ENCODE data around the gene PDXP. TPM values are rescaled to one million over a fixed set of nuclear protein-coding genes. Genes with fewer than 3 reads are reported as not detected.

PDXP gene
- total RNA-seq, 1 donor from 2014 or later = 51.2 TPM

- intact Hi-C loops (cut with micrococcal nuclease) = no loop called here
- Mint-ChIP-seq H3K4me3 (peak overlapping the region; percentile 12), H3K27ac (peak overlapping the region; percentile 40), H3K9me3 (no peaks in the 10 kb centered on the region), H3K36me3 (ENCODE audit: low read depth) (peaks cover 23% of the 10 kb centered on the region), H3K27me3 (no peaks in the 10 kb centered on the region), H3K4me1 (peaks cover 32% of the 10 kb centered on the region)
- no peak for DNase-seq
These were observed 3.5 kb downstream of the PDXP start for GRCh38 chr22:37662039-37662438.

DNA sequence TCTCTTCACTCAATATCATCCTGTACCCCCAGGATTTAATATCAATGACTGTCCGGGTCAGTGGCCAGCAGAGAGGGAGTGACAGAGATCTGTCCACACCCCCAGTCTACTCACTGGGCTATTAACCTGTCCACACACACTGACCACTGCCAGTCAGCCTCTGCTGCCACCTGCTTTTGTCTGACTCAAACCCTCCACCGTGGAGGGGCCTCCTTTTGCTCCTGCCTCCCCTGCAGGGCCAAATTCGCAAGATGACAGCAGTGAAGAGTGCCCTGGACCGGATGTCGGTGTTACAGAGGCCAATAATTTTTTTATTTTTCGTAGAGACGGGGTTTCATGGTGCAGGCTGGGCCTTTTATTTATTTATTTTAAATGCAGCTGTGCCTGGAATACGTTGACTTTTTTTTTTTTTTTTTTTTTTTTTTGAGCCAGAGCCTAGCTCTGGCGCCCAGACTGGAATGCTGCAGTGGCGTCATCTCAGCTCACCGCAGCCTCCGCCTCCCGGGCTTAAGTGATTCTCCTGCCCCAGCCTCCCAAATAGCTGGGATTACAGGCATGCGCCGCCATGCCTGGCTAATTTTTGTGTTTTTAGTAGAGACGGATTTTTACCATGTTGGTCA lies 5.1 kb downstream of the PDXP start:
- peaks cover 23% of the 10 kb centered on the region for H3K36me3 Mint-ChIP-seq (ENCODE audit: low read depth)
- peaks cover 26% of the 10 kb centered on the region for H3K4me1 Mint-ChIP-seq
- no peak for DNase-seq
- no peak overlapping the region for H3K4me3 Mint-ChIP-seq
- no peak overlapping the region for H3K27ac Mint-ChIP-seq
- H3K27me3 Mint-ChIP-seq = no peaks in the 10 kb centered on the region
- intact Hi-C loops (cut with micrococcal nuclease) = no loop called here
- H3K9me3 Mint-ChIP-seq = no peaks in the 10 kb centered on the region

DNA sequence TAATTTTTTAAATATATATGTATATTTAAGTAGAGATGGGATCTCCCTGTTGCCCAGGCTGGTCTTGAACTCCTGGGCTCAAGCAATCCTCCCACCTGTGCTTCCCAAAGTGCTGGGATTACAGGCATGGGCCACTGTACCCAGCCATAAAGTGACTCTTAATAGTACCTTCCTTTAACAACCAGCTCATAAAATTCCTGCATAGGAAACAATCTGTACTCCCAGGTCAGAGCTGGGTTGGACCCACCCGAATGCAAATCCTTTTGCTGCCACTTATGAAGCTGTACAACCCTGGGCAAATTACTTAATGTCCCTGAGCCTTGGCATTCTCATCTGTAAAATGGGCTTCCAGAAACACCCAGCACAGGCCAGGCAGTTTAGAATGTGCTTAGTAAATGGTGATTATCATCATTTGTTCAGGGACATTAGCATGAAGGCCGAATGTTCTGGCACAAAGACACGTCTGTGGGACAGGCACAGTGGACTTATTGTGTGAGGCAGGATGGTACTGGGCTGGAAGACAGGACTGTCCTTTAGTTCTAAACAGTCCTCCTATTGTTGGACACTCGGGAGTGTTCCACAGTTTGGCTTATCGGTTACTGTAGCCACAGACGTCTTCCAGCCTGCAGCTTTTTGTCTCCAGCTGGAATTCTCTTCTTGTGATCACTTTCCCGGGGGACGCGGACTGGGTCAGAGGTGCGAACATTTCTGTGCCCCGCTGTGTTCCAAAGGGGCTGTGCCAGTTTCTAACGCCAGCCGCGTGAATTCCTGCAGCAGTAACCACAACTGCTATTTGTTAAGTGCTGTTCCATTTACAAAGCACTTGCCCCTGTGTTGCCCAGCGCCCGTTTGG lies 6.0 kb downstream of the PDXP start:
- Mint-ChIP-seq H3K4me1 (peaks cover 24% of the 10 kb centered on the region), H3K4me3 (no peak overlapping the region), H3K36me3 (ENCODE audit: low read depth) (peaks cover 23% of the 10 kb centered on the region), H3K9me3 (no peaks in the 10 kb centered on the region), H3K27ac (no peak overlapping the region), H3K27me3 (no peaks in the 10 kb centered on the region)
- intact Hi-C loops (cut with micrococcal nuclease) = no loop called here
- no peak for DNase-seq

DNA sequence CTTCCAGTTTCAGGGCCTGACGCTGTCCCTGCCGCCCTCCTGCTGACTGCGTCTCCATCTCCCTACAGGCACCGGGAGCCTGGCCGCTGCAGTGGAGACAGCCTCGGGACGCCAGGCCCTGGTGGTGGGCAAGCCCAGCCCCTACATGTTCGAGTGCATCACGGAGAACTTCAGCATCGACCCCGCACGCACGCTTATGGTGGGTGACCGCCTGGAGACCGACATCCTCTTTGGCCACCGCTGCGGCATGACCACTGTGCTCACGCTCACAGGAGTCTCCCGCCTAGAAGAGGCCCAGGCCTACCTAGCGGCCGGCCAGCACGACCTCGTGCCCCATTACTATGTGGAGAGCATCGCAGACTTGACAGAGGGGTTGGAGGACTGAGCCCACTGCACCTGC lies 7.0 kb downstream of the PDXP start:
- Mint-ChIP-seq H3K9me3 (no peaks in the 10 kb centered on the region), H3K4me1 (peaks cover 16% of the 10 kb centered on the region), H3K27me3 (no peaks in the 10 kb centered on the region), H3K27ac (no peak overlapping the region), H3K36me3 (ENCODE audit: low read depth) (peaks cover 21% of the 10 kb centered on the region), H3K4me3 (no peak overlapping the region)
- no peak for DNase-seq
- intact Hi-C loops (cut with micrococcal nuclease) = no loop called here

DNA sequence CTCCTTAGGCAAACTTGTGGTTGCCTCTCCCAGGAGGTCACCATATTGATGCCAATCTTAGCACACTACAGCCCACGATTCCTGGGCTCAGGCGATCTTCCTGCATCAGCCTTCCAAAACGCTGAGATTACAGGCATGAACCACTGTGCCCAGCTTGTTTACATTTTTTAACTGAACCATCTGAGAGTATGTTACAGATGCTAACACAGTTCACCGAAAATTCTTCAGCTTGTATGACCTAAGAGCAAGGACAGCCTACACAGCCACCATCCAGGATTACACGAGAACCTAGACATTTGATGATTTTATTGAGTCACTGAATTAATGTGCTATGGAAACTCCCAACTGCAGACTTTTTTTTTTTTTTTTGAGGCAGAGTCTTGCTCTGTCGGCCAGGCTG lies 11.1 kb downstream of the PDXP start:
- peak overlapping the region; percentile 58 for H3K27ac Mint-ChIP-seq
- H3K36me3 Mint-ChIP-seq (ENCODE audit: low read depth) = peaks cover 13% of the 10 kb centered on the region
- H3K4me1 Mint-ChIP-seq = peaks cover 30% of the 10 kb centered on the region
- no peak overlapping the region for H3K4me3 Mint-ChIP-seq
- H3K27me3 Mint-ChIP-seq = no peaks in the 10 kb centered on the region
- no peak for DNase-seq
- no peaks in the 10 kb centered on the region for H3K9me3 Mint-ChIP-seq
- intact Hi-C loops (cut with micrococcal nuclease) = no loop called here

DNA sequence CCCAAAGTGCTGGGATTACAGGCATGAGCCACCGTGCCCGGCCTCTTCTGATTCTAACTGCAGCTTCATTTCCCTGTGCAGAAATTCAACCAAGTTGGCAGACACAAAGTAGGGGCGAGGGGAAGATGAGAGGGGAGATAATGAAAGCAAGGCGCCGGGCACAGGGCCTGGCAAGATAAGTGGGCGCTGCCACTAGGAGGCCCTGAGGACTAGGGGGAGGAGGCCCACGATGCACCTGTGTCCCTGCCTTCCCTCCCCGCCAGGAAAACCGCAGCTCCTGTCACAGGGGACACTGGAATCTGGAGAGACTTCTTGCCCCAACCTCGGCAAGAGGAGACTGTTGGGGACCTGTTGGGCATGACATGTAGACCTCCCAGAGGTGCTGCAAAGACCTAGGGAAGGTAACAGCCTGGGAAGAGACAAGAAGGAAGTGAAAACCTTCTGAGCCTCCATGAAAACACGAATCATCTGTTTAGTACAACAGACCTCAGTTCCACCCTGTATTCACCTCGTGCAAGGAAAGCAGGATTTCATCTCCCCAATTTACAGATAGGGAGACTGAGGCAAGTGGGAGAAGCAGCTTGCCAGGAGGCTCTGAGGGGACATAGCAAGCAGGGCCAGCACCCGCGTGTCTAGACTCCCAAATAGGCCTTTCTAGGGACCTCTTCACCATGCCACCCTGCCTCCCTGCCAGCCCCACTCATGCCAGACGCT lies 13.8 kb downstream of the PDXP start:
- H3K4me1 Mint-ChIP-seq = peaks cover 47% of the 10 kb centered on the region
- peak overlapping the region; percentile 34 for H3K4me3 Mint-ChIP-seq
- intact Hi-C loops (cut with micrococcal nuclease) = no loop called here
- H3K27ac Mint-ChIP-seq = peak overlapping the region; percentile 25
- peaks cover 3% of the 10 kb centered on the region for H3K36me3 Mint-ChIP-seq (ENCODE audit: low read depth)
- no peaks in the 10 kb centered on the region for H3K9me3 Mint-ChIP-seq
- DNase-seq = peak; percentile 67
- H3K27me3 Mint-ChIP-seq = no peaks in the 10 kb centered on the region

- Mint-ChIP-seq H3K9me3 (no peaks in the 10 kb centered on the region), H3K27me3 (no peaks in the 10 kb centered on the region), H3K36me3 (ENCODE audit: low read depth) (peaks cover 5% of the 10 kb centered on the region), H3K27ac (peak overlapping the region; percentile 25), H3K4me3 (peak overlapping the region; percentile 34), H3K4me1 (peaks cover 50% of the 10 kb centered on the region)
- DNase-seq = peak; percentile 73
- intact Hi-C loops (cut with micrococcal nuclease) = no loop called here
These were observed 14.5 kb downstream of the PDXP start for GRCh38 chr22:37672920-37673455.

DNA sequence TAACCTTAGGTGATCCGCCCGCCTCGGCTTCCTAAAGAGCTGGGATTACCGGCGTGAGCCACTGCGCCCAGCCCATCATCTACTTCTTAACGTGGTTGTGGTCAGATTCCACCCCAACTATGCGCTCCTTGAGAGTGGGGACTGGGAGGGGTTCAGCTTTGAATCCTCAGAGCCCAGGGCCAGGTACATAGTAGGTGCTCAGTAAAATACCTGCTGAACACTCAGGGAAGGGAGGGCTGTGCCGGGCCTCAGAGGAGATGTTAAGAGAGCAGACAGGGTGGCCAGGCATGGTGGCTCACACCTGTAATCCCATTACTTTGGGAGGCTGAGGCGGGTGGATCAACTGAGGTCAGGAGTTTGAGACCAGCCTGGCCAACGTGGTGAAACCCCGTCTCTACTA lies 15.7 kb downstream of the PDXP start:
- Mint-ChIP-seq H3K9me3 (no peaks in the 10 kb centered on the region), H3K36me3 (ENCODE audit: low read depth) (peaks cover 5% of the 10 kb centered on the region), H3K4me1 (peaks cover 51% of the 10 kb centered on the region), H3K27ac (peak overlapping the region; percentile 76), H3K27me3 (no peaks in the 10 kb centered on the region), H3K4me3 (peak overlapping the region; percentile 68)
- intact Hi-C loops (cut with micrococcal nuclease) = no loop called here
- no peak for DNase-seq

GRCh38 chr22:37674951-37675929 lies 16.7 kb downstream of the PDXP start, which contains the start of gene LGALS1:
Gene LGALS1, plus strand, starts transcription at chr22:37675636. Its CDS starts 67 bp downstream, at chr22:37675703.
- Mint-ChIP-seq H3K4me1 (peaks cover 54% of the 10 kb centered on the region), H3K9me3 (no peaks in the 10 kb centered on the region), H3K27me3 (no peaks in the 10 kb centered on the region), H3K4me3 (peak within 1 kb of the TSS; percentile 92), H3K36me3 (ENCODE audit: low read depth) (peaks cover 9% of the 10 kb centered on the region), H3K27ac (peak within 1 kb of the TSS; percentile 97)
- intact Hi-C loops (cut with micrococcal nuclease) = loop anchor here (1.0 to 5.0 kb wide), 3 partner anchors 17 to 138 kb away; partner anchors contain the start of genes GCAT and PDXP
- peak; percentile 94 for DNase-seq

DNA sequence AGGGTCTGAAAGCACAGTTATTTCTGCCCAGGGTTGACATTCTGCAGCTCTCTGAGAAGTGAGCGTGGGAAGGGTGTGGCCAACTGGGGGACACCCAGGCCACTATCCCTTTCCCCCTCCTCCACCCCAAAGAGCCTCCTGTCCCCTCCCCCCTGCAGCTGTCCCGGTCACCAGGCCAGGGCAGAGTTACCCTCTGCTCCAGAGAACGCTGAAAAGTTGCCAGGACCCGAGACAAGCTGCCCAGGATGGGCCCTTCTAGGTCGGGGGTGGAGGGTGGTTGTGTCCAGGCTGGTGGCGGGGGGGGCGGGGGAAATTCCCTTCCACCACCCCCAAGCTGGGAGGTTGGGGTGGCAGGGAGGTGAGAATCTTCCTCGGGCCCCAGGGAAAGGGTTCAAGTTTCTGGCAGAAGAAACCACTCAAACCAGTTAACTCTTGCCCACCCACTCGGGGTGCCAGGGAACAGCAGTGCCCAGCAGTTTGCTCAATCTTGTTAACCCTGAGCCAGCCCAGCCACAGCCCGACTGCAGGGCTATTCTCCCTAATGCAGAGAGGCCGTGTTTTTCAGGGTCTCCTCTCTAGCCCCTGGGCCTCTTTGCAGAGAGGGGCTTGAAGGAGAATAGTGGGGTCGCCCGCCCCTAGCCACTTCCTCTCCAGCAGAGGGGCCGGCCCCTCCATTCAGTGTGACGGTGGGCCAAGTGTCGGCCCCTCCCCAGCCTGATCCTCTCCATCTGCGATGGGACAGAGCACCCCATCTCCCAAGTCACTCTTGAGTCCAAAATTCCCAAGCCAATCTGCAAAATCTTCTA lies 17.6 kb downstream of the PDXP start:
- Mint-ChIP-seq H3K27me3 (no peaks in the 10 kb centered on the region), H3K9me3 (no peaks in the 10 kb centered on the region), H3K27ac (peak overlapping the region; percentile 97), H3K36me3 (ENCODE audit: low read depth) (peaks cover 9% of the 10 kb centered on the region), H3K4me1 (peaks cover 53% of the 10 kb centered on the region), H3K4me3 (peak overlapping the region; percentile 92)
- peak; percentile 76 for DNase-seq
- intact Hi-C loops (cut with micrococcal nuclease) = loop anchor here (1.0 to 5.0 kb wide), 3 partner anchors 18 to 139 kb away; partner anchors contain the start of genes GCAT and PDXP

DNA sequence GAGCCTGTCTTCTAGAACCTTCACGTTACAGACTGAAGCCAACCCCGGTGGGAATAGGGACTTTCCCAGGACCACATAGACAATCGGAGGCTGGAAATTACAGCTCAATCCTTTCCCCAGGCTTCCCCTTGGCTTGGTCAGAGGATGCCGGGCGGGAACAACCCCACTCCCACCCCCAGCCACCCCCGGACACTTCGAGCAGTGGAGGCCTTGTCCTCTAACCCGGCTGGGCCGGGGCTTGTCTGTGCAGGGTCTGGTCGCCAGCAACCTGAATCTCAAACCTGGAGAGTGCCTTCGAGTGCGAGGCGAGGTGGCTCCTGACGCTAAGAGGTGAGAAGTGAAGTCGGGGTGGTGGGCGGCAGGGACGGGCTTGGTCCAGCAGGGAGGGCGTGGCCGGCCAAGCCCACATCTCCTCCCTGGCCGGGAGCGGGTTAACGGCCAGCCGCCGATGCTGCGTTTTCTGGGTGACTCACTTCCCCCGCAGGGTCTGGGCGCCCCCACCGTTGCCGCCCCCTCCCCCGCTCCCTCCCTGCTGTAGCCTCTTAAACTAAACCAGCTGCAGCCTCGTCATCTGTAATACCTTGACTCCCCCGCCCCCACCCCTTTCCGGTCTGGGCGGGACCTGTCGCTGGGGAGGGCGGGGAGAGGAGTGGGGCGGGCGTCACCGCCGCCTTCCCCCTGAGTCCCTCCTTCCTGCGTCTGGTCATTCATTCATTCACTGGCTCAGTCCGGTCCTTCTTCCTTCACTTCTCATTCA lies 18.4 kb downstream of the PDXP start:
- DNase-seq = peak; percentile 97
- H3K9me3 Mint-ChIP-seq = no peaks in the 10 kb centered on the region
- intact Hi-C loops (cut with micrococcal nuclease) = loop anchor here (1.0 to 5.0 kb wide), 6 partner anchors 9 to 435 kb away; partner anchors contain the start of genes GCAT, GGA1 and NOL12
- H3K27me3 Mint-ChIP-seq = no peaks in the 10 kb centered on the region
- H3K27ac Mint-ChIP-seq = peak overlapping the region; percentile 97
- peaks cover 9% of the 10 kb centered on the region for H3K36me3 Mint-ChIP-seq (ENCODE audit: low read depth)
- peak overlapping the region; percentile 92 for H3K4me3 Mint-ChIP-seq
- peaks cover 56% of the 10 kb centered on the region for H3K4me1 Mint-ChIP-seq
